Keratinocyte (primary cell): ENCODE measurements around the gene CD276. TPM values are rescaled to one million over a fixed set of nuclear protein-coding genes. Genes with fewer than 3 reads are reported as not detected.

Experiments used
- DNase-seq: peaks from one replicate; pipeline ENCODE4 v3.0.0-alpha.2; 2011; ENCODE audit warnings: low read depth, missing footprints, low spot score
- FAIRE-seq: peaks from 2 replicates; lab custom pipeline; 2011; peaks lifted over from hg19 to GRCh38; lab: Jason Lieb, UNC
- H2AFZ ChIP-seq: 2 replicates; pipeline ENCODE4 v1.6.0; 2012; ENCODE audit warnings: low read length, control low read depth, inconsistent platforms; ENCODE audit not compliant: control insufficient read depth
- H3K27ac ChIP-seq: 2 replicates; pipeline ENCODE4 v1.5.1; 2011; ENCODE audit warnings: low read length; ENCODE audit not compliant: control insufficient read depth, insufficient read depth
- H3K27me3 ChIP-seq: 3 replicates; pipeline ENCODE4 v1.6.0; 2011; ENCODE audit warnings: low read length; ENCODE audit not compliant: control insufficient read depth, insufficient read depth; ENCODE audit errors: extremely low read depth
- H3K36me3 ChIP-seq, 2 experiments: 2 replicates in 1 of 2; 3 replicates in 1 of 2; pipeline ENCODE4 v1.5.1; 2011; ENCODE audit warnings: low read length in 2 of 2, mild to moderate bottlenecking in 1 of 2; ENCODE audit not compliant: control insufficient read depth in 2 of 2, insufficient read depth in 2 of 2; ENCODE audit errors: extremely low read depth in 1 of 2
- H3K4me1 ChIP-seq: 3 replicates; pipeline ENCODE4 v1.5.1; 2011; ENCODE audit warnings: low read length; ENCODE audit not compliant: control insufficient read depth, insufficient read depth; ENCODE audit errors: extremely low read depth
- H3K4me2 ChIP-seq: 3 replicates; pipeline ENCODE4 v1.6.0; 2011; ENCODE audit warnings: low read depth, low read length; ENCODE audit not compliant: control insufficient read depth, insufficient read depth; ENCODE audit errors: extremely low read depth
- H3K4me3 ChIP-seq, 3 experiments: fragments of 200-600 bp in 1 of 3; sonication (generic) in 1 of 3; 2 replicates in 2 of 3; 3 replicates in 1 of 3; pipeline ENCODE4 v1.5.1; 2011 to 2016; ENCODE audit warnings: low read length in 3 of 3, mild to moderate bottlenecking in 3 of 3, control low read depth in 2 of 3, inconsistent platforms in 1 of 3, low read depth in 1 of 3, mixed read lengths in 1 of 3, mixed run types in 1 of 3, moderate library complexity in 1 of 3; ENCODE audit not compliant: control insufficient read depth in 2 of 3, insufficient read depth in 2 of 3; ENCODE audit errors: extremely low read depth in 1 of 3
- H3K79me2 ChIP-seq: 2 replicates; pipeline ENCODE4 v1.6.0; 2012; ENCODE audit warnings: low read length; ENCODE audit not compliant: control insufficient read depth, insufficient read depth
- H3K9ac ChIP-seq: 3 replicates; pipeline ENCODE4 v1.6.0; 2011; ENCODE audit warnings: low read length; ENCODE audit not compliant: control insufficient read depth, insufficient read depth; ENCODE audit errors: extremely low read depth
- H3K9me1 ChIP-seq: 3 replicates; pipeline ENCODE4 v1.6.0; 2011; ENCODE audit warnings: low read length; ENCODE audit not compliant: control insufficient read depth, insufficient read depth; ENCODE audit errors: extremely low read depth
- H3K9me3 ChIP-seq: 2 replicates; pipeline ENCODE4 v1.5.1; 2012; ENCODE audit warnings: low read depth, low read length; ENCODE audit not compliant: control insufficient read depth
- H4K20me1 ChIP-seq: 3 replicates; pipeline ENCODE4 v1.6.0; 2011; ENCODE audit warnings: low read length; ENCODE audit not compliant: control insufficient read depth, insufficient read depth; ENCODE audit errors: extremely low read depth
- CTCF ChIP-seq, 3 experiments: IDR thresholded peaks in 1 of 3; conservative IDR thresholded peaks in 1 of 3; optimal IDR thresholded peaks in 1 of 3; 2 replicates in 2 of 3; 3 replicates in 1 of 3; pipeline versions ENCODE3 to v1.5.1; 2011; ENCODE audit warnings: low read length in 3 of 3, mild to moderate bottlenecking in 3 of 3, moderate library complexity in 2 of 3, control low read depth in 1 of 3, inconsistent platforms in 1 of 3; ENCODE audit not compliant: insufficient read depth in 2 of 3; ENCODE audit errors: extremely low read depth in 1 of 3
- EZH2 ChIP-seq: IDR thresholded peaks from one replicate; pipeline ENCODE4 v1.6.1; 2012; ENCODE audit warnings: inconsistent platforms, mild to moderate bottlenecking, low read length, moderate library complexity
- dilution Hi-C: fragments of 300-500 bp; cut with MboI; formaldehyde crosslinking; loops from one replicate; pipeline ENCODE4 v1.7.0; 2020; ENCODE audit warnings: low sequenced_read_pairs; ENCODE audit not compliant: extremely low pct_ligation_motif_present
- polyA plus RNA-seq, 5 experiments: library from polyadenylated mRNA; depleted of rRNA in 3 of 5; stranded (reverse) in 3 of 5; stranded (forward) in 1 of 5; unstranded in 1 of 5; fragments of >200 nt; gene quantifications; 1 replicate in 1 of 5; 2 replicates in 3 of 5; 3 replicates in 1 of 5; pipeline versions ENCODE4 v1.2.1 to v1.2.3, GENCODE V29; 2011 to 2012; ENCODE audit warnings: missing spikeins in 2 of 5, low read depth in 1 of 5, low replicate concordance in 1 of 5

Gene CD276
- polyA plus RNA-seq, 1 donor (not counting 4 experiments of a cell fraction or from before 2014, with no cell fraction given) = 62.9 TPM

DNA sequence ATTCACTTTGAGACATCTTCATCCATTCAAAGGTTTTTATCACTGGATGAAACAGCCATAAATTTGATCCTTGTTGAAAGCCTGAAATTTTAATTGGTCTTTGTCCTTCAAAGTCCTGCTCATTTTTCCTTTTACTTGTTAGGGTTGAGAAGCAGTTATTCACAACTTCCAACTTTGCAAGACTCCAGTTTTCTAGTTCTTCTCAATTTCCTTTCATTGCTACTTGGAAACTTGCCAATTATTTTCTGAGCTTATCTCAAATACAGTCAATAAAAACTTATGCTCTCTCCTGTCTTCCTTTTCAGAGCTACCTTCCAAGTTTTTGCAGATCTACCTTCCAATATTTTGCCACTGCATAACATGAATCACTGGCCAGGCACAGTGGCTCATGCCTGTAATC is 23.7 kb upstream of the CD276 start:
- no peak overlapping the region for H2AFZ ChIP-seq
- TF ChIP-seq CTCF (optimal IDR thresholded peaks at IDR 0.05 in 1 of 3, IDR thresholded peaks at IDR 0.05 in 1 of 3, conservative IDR thresholded peaks at IDR 0.05 in 1 of 3; ENCODE audit: extremely low read depth in 1 of 3, insufficient read depth in 2 of 3, low read length in 3 of 3) = no peak
- no peak for TF ChIP-seq EZH2
- H3K4me3 ChIP-seq = no peak overlapping the region
- H3K27me3 ChIP-seq = no peaks in the 10 kb centered on the region
- no peaks in the 10 kb centered on the region for H3K36me3 ChIP-seq
- no peak overlapping the region for H3K27ac ChIP-seq
- no peak overlapping the region for H3K4me2 ChIP-seq
- H3K9me3 ChIP-seq = no peaks in the 10 kb centered on the region
- H3K9me1 ChIP-seq = no peaks in the 10 kb centered on the region
- dilution Hi-C loops = no loop called here
- H3K4me1 ChIP-seq = no peaks in the 10 kb centered on the region
- no peak for FAIRE-seq
- H3K9ac ChIP-seq = no peak overlapping the region
- DNase-seq = no peak
- H3K79me2 ChIP-seq = no peaks in the 10 kb centered on the region
- no peaks in the 10 kb centered on the region for H4K20me1 ChIP-seq

- Histone ChIP-seq H3K27me3 (no peaks in the 10 kb centered on the region), H3K9me1 (no peaks in the 10 kb centered on the region), H4K20me1 (no peaks in the 10 kb centered on the region), H3K9ac (no peak overlapping the region), H2AFZ (no peak overlapping the region), H3K4me2 (no peak overlapping the region), H3K4me3 (no peak overlapping the region), H3K79me2 (no peaks in the 10 kb centered on the region), H3K4me1 (no peaks in the 10 kb centered on the region), H3K9me3 (no peaks in the 10 kb centered on the region), H3K36me3 (no peaks in the 10 kb centered on the region), H3K27ac (no peak overlapping the region)
- dilution Hi-C loops = no loop called here
- FAIRE-seq = no peak
- no peak for DNase-seq
- TF ChIP-seq EZH2 = no peak
- no peak for TF ChIP-seq CTCF (optimal IDR thresholded peaks at IDR 0.05 in 1 of 3, IDR thresholded peaks at IDR 0.05 in 1 of 3, conservative IDR thresholded peaks at IDR 0.05 in 1 of 3; ENCODE audit: extremely low read depth in 1 of 3, insufficient read depth in 2 of 3, low read length in 3 of 3)
Observed at GRCh38 chr15:73674587-73674986, 9.6 kb upstream of the CD276 start.
